Panc1 (cell line): Measurements from ENCODE around the gene TES. TPM values are rescaled to one million over a fixed set of nuclear protein-coding genes. Genes with fewer than 3 reads are reported as not detected.

Experiments
- ATAC-seq: fragments of 200-7000 bp; cut with Tn5 transposase; 2 replicates; pipeline ENCODE4 v1.9.1; 2020; ENCODE audit warnings: mild to moderate bottlenecking, moderate library complexity
- BruUV-seq: library from RNA; stranded (reverse); fragments of 400-500 nt; replicated peaks from 2 replicates; lab custom pipeline; 2021; lab: Mats Ljungman, UMichigan
- CTCF ChIA-PET: fragments of 300-600 bp; sonication (Branson Sonifier 250); formaldehyde crosslinking; loops from one replicate; lab custom pipeline; 2022; ENCODE audit warnings: antibody characterized with exemption; lab: Charles Lee
- POLR2A ChIA-PET: fragments of 300-600 bp; sonication (Branson Sonifier 250); formaldehyde crosslinking; loops from one replicate; lab custom pipeline; 2022; ENCODE audit warnings: antibody characterized with exemption; lab: Charles Lee
- DNase-seq: peaks from one replicate; pipeline ENCODE4 v3.0.0-alpha.2; 2010; ENCODE audit warnings: low read depth, low spot score
- H3K27ac ChIP-seq: 2 replicates; pipeline ENCODE4 v1.5.1; 2011; ENCODE audit warnings: mild to moderate bottlenecking, low read length, inconsistent platforms
- H3K27me3 ChIP-seq: fragments of 200-500 bp; sonication (Bioruptor generic); 2 replicates; pipeline ENCODE4 v1.6.0; 2014; ENCODE audit warnings: low read length, inconsistent platforms; ENCODE audit not compliant: control insufficient read depth, insufficient read depth
- H3K36me3 ChIP-seq: fragments of 200-500 bp; sonication (Bioruptor generic); 2 replicates; pipeline ENCODE4 v1.5.1; 2014; ENCODE audit warnings: inconsistent platforms, mild to moderate bottlenecking, low read length, moderate library complexity; ENCODE audit not compliant: control insufficient read depth, insufficient read depth
- H3K4me1 ChIP-seq: 2 replicates; pipeline ENCODE4 v1.5.1; 2011; ENCODE audit warnings: inconsistent platforms, mild to moderate bottlenecking, low read length, moderate library complexity; ENCODE audit not compliant: control insufficient read depth, insufficient read depth
- H3K4me3 ChIP-seq, 2 experiments: 2 replicates each; pipeline ENCODE4 v1.5.1; 2011 to 2012; ENCODE audit warnings: low read depth in 2 of 2, low read length in 2 of 2, mild to moderate bottlenecking in 2 of 2, inconsistent platforms in 1 of 2, moderate library complexity in 1 of 2
- H3K9me3 ChIP-seq: fragments of 200-500 bp; sonication (Bioruptor generic); 2 replicates; pipeline ENCODE4 v1.5.1; 2014; ENCODE audit warnings: low read depth, mild to moderate bottlenecking, inconsistent platforms, low read length, moderate library complexity; ENCODE audit not compliant: control insufficient read depth, insufficient read depth
- CTCF ChIP-seq: fragments of 450-650 bp; IDR thresholded peaks from 2 replicates; pipeline ENCODE4 v1.5.1; 2017; ENCODE audit warnings: mild to moderate bottlenecking
- POLR2AphosphoS5 ChIP-seq: IDR thresholded peaks from 2 replicates; pipeline ENCODE4 v1.6.1; 2012; ENCODE audit warnings: mild to moderate bottlenecking, low read depth, low read length, moderate library complexity
- REST ChIP-seq, 2 experiments: IDR thresholded peaks; 2 replicates each; pipeline ENCODE4 v1.6.1; 2011 to 2012; ENCODE audit warnings: low read depth in 2 of 2, control low read depth in 1 of 2, low read length in 1 of 2, mild to moderate bottlenecking in 1 of 2, moderate library complexity in 1 of 2; ENCODE audit not compliant: insufficient read depth in 1 of 2
- SIN3A ChIP-seq: IDR thresholded peaks from 2 replicates; pipeline ENCODE4 v1.6.1; 2012; ENCODE audit warnings: low read depth, mild to moderate bottlenecking, low read length, moderate library complexity, borderline replicate concordance; ENCODE audit not compliant: insufficient read depth
- TCF7L2 ChIP-seq: IDR thresholded peaks from 2 replicates; pipeline ENCODE4 v1.6.1; 2011; ENCODE audit warnings: mild to moderate bottlenecking, low read depth, low read length, inconsistent platforms
- in situ Hi-C: cut with HindIII; loops from 2 replicates; pipeline ENCODE4 v1.10.0; 2016; ENCODE audit warnings: low sequenced_read_pairs, low pct_unique_long_range_greater_than_20kb
- intact Hi-C: fragments of 100-400 bp; cut with micrococcal nuclease; formaldehyde crosslinking; loops from one replicate; pipeline ENCODE4 v1.10.0; 2022; ENCODE audit not compliant: unreplicated experiment
- total RNA-seq: library from RNA; stranded (reverse); gene quantifications from one replicate; pipeline ENCODE4 v1.2.1, GENCODE V29; 2021; ENCODE audit not compliant: unreplicated experiment

Gene TES
- total RNA-seq, 1 experiment from 2014 or later = 99.4 TPM

DNA sequence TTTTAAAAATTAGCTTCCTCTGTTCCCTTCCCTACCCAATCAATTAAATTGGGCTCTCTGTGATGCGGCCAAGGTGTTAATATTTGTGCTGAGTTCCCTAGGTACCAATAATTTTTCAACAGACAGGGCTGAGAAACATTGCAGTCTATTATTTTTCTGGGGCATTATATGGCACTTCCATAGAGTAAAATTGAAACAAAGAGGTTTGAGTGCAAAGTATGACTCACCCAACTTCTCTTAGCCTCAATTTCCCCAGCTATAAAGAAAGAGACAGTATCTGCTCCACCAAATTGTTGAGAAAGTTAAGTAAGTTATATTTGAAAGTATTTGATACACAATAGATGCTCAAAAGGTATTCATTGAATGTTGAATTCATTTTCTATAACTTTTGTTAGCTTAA is 74.9 kb downstream of the TES start:
- TF ChIP-seq REST (IDR thresholded peaks at IDR 0.05; ENCODE audit: insufficient read depth in 1 of 2, low read depth in 2 of 2, low read length in 1 of 2) (no peak), CTCF (no peak), TCF7L2 (no peak), POLR2AphosphoS5 (no peak), SIN3A (no peak)
- in situ Hi-C loops (no loop called here), intact Hi-C loops (no loop called here)
- H3K9me3 ChIP-seq = no peaks in the 10 kb centered on the region
- BruUV-seq = no TSS peak
- ChIA-PET CTCF (no interaction called here), POLR2A (interaction anchor here (0.6 kb wide), 1 partner anchor 210 kb away, joined by 3 read pairs; no protein-coding TSS in a partner anchor)
- no peak overlapping the region for H3K4me3 ChIP-seq
- no peaks in the 10 kb centered on the region for H3K36me3 ChIP-seq
- no peaks in the 10 kb centered on the region for H3K27me3 ChIP-seq
- H3K4me1 ChIP-seq = peaks cover 8% of the 10 kb centered on the region
- ATAC-seq = no peak
- H3K27ac ChIP-seq = peak overlapping the region; percentile 70; the same call in 1 of the 2 replicates
- no peak for DNase-seq

- H3K27me3 ChIP-seq = no peaks in the 10 kb centered on the region
- ATAC-seq = peak; percentile 60; the same call in 1 of the 2 replicates
- no peak for DNase-seq
- intact Hi-C loops = loop anchor here (1.0 kb wide), 1 partner anchor 11 kb away; no protein-coding TSS in a partner anchor
- ChIA-PET CTCF (no interaction called here), POLR2A (no interaction called here)
- TF ChIP-seq CTCF (peak; percentile 30), SIN3A (no peak)
- BruUV-seq = no TSS peak
- H3K9me3 ChIP-seq = no peaks in the 10 kb centered on the region
- peaks cover 8% of the 10 kb centered on the region for H3K4me1 ChIP-seq
- H3K4me3 ChIP-seq = no peak overlapping the region
- H3K36me3 ChIP-seq = no peaks in the 10 kb centered on the region
- in situ Hi-C loops = no loop called here
- peak overlapping the region; percentile 71 for H3K27ac ChIP-seq
These were observed 80.4 kb downstream of the TES start for GRCh38 chr7:116290740-116291139.
